AG09319 (cell line): ENCODE results near the gene UBE2D3.
A peak's percentile ranks its signal among the peaks of the same experiment; 100 is the strongest.
"Not testable (repeated sequence)": the region's sequence is repeated elsewhere in the genome, so short reads cannot be mapped to it uniquely, and the experiment has no call there.

Experiments used
- DNase-seq: peaks from one replicate; pipeline ENCODE4 v3.0.0-alpha.2; 2010; ENCODE audit warnings: low read depth; ENCODE audit errors: extremely low read depth
- TF ChIP-seq, protein P1 (sequence below): IDR thresholded peaks from 2 replicates; pipeline ENCODE4 v1.5.1; 2011; ENCODE audit warnings: low read depth, mild to moderate bottlenecking, inconsistent platforms, low read length, moderate library complexity

UBE2D3 gene

GRCh38 chr4:102819588-102820365, 7.6 kb downstream of the UBE2D3 start:
- no peak for DNase-seq
- TF ChIP-seq, protein P1, sequence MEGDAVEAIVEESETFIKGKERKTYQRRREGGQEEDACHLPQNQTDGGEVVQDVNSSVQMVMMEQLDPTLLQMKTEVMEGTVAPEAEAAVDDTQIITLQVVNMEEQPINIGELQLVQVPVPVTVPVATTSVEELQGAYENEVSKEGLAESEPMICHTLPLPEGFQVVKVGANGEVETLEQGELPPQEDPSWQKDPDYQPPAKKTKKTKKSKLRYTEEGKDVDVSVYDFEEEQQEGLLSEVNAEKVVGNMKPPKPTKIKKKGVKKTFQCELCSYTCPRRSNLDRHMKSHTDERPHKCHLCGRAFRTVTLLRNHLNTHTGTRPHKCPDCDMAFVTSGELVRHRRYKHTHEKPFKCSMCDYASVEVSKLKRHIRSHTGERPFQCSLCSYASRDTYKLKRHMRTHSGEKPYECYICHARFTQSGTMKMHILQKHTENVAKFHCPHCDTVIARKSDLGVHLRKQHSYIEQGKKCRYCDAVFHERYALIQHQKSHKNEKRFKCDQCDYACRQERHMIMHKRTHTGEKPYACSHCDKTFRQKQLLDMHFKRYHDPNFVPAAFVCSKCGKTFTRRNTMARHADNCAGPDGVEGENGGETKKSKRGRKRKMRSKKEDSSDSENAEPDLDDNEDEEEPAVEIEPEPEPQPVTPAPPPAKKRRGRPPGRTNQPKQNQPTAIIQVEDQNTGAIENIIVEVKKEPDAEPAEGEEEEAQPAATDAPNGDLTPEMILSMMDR: no peak

- DNase-seq: not testable (repeated sequence)
Observed at GRCh38 chr4:102819100-102819499, 8.3 kb downstream of the UBE2D3 start.

DNA sequence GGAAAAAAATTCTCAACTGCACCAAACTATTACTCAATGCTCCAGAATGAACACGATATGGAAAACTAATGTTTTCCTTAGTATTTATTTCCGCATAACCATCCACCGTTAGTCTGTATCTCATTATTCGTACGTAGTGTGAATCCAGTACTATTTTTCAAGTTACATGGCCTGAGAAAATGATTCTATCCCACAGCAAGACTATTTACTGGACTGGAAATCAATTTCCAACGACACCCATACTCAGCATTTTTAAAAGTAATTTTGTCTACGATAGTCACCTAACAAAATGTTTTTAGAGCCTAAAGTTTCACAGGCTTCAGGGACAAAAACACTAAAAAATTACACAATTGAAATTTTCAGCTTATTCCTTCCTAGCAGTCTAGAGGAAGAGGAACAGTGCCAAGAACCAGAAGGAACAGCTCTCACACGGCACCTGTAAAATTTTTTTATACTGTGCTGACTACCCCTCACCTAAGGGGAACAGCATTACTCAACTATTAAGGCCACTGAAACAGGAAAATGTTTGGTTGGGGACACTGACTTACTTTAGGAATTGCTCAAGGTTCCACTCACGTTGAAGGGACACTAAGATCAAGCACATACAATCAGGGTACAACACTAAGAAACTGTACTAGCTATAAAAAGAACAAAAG, 9.6 kb downstream of the UBE2D3 start:
- TF ChIP-seq, protein P1: no peak
- DNase-seq: no peak

DNA sequence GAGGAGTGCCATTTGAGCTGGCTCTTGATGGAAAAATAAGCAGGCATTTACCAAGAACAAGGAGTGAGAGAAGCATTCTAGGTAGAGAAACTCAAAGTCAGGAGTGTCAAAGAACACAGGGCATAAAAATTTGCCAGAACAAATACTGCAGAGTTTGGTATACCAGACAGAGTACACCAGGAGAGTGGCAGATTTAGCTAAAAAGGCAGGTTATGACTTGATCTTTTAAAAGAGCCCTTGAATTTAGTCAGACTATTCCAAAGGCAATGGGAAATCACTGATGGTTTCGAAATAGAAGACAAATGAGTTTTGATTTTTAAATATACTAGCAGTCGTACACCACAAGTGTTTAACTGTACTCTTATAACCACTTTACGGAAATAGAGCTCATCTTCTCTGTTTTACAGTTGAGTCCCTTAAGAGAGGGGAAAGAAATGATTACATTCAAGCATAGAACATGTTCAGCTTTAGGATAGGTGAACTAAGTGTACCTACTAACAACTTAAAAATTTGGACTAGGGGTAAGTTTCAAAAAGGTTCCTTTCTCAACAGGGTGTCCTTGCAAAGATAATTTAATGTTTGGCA, 10.2 kb downstream of the UBE2D3 start:
- TF ChIP-seq, protein P1: no peak
- no peak for DNase-seq

DNA sequence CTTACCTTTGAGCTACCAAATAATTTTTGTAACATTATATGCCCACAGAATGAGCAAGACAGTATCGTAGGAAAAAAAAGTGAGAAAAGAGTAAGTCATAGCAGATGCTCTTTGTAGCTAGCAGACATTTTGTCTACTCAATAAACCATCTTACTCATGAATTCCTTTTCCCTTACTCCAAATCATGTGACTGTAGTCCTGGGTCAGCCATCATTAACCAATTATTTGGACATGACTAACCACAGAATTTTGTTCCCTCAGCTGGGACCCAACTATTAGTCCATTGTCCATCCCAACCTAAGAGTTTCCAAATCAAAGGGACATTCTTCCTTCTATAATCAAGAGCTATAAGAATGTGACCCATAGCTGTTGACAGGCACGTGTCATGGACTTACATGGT, 11.4 kb downstream of the UBE2D3 start:
- DNase-seq: peak; percentile 19
- TF ChIP-seq, protein P1: no peak

GRCh38 chr4:102809691-102810090, 17.7 kb downstream of the UBE2D3 start:
- TF ChIP-seq, protein P1: no peak
- no peak for DNase-seq

GRCh38 chr4:102809190-102809589, 18.2 kb downstream of the UBE2D3 start:
- DNase-seq: no peak
- TF ChIP-seq, protein P1: no peak
